ENCODE data around the gene COX6B1.
"Not testable (repeated sequence)": the region's sequence is repeated elsewhere in the genome, so short reads cannot be mapped to it uniquely, and the experiment has no call there.

COX6B1 gene

GRCh38 chr19:35636651-35637050 lies 11.5 kb upstream of the COX6B1 start:
- DNase-seq, result no peak

GRCh38 chr19:35637165-35637564 lies 11.0 kb upstream of the COX6B1 start:
- no peak for DNase-seq

- DNase-seq, result no peak
Measured at GRCh38 chr19:35639321-35639639, 8.8 kb upstream of the COX6B1 start.

GRCh38 chr19:35639863-35640262 lies 8.3 kb upstream of the COX6B1 start:
- no peak for DNase-seq

- DNase-seq, result no peak
Measured at GRCh38 chr19:35641515-35642151, 6.5 kb upstream of the COX6B1 start, which contains the start of gene ETV2. TSS of gene ETV2 (plus strand) at chr19:35641745. CDS start at chr19:35642461, 716 bp downstream.

- no peak for DNase-seq
Measured at GRCh38 chr19:35642312-35642711, 5.8 kb upstream of the COX6B1 start.

- DNase-seq, result no peak
Measured at GRCh38 chr19:35642798-35643254, 5.3 kb upstream of the COX6B1 start.

GRCh38 chr19:35643255-35644205 lies 4.6 kb upstream of the COX6B1 start:
- DNase-seq, result peak; percentile 87

GRCh38 chr19:35644206-35644986 lies 3.7 kb upstream of the COX6B1 start:
- DNase-seq, result peak; percentile 93

GRCh38 chr19:35644987-35645679 lies 3.0 kb upstream of the COX6B1 start:
- DNase-seq, result peak; percentile 71

- DNase-seq, result no peak
Measured at GRCh38 chr19:35645680-35646511, 2.2 kb upstream of the COX6B1 start.

- no peak for DNase-seq
Measured at GRCh38 chr19:35650581-35650980, 2.5 kb downstream of the COX6B1 start.

- not testable (repeated sequence) for DNase-seq
Measured at GRCh38 chr19:35654828-35655227, 6.7 kb downstream of the COX6B1 start.

- no peak for DNase-seq
Measured at GRCh38 chr19:35655600-35655999, 7.5 kb downstream of the COX6B1 start.

GRCh38 chr19:35656700-35657099 lies 8.6 kb downstream of the COX6B1 start:
- DNase-seq, result no peak

GRCh38 chr19:35657904-35658700 lies 10.0 kb downstream of the COX6B1 start:
- DNase-seq, result no peak

GRCh38 chr19:35661995-35662340 lies 13.8 kb downstream of the COX6B1 start:
- DNase-seq, result no peak

GRCh38 chr19:35663981-35664380 lies 15.9 kb downstream of the COX6B1 start:
- no peak for DNase-seq

GRCh38 chr19:35665157-35665556 lies 17.0 kb downstream of the COX6B1 start:
- no peak for DNase-seq

- no peak for DNase-seq
Measured at GRCh38 chr19:35665604-35666003, 17.5 kb downstream of the COX6B1 start.

Measured in NCI-H1436 (cell line).